ENCODE results near the gene SLFNL1.

- TF ChIP-seq, protein P1, sequence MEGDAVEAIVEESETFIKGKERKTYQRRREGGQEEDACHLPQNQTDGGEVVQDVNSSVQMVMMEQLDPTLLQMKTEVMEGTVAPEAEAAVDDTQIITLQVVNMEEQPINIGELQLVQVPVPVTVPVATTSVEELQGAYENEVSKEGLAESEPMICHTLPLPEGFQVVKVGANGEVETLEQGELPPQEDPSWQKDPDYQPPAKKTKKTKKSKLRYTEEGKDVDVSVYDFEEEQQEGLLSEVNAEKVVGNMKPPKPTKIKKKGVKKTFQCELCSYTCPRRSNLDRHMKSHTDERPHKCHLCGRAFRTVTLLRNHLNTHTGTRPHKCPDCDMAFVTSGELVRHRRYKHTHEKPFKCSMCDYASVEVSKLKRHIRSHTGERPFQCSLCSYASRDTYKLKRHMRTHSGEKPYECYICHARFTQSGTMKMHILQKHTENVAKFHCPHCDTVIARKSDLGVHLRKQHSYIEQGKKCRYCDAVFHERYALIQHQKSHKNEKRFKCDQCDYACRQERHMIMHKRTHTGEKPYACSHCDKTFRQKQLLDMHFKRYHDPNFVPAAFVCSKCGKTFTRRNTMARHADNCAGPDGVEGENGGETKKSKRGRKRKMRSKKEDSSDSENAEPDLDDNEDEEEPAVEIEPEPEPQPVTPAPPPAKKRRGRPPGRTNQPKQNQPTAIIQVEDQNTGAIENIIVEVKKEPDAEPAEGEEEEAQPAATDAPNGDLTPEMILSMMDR (conservative IDR thresholded peaks at IDR 0.05; ENCODE audit: low read length) = no peak
- TF ChIP-seq EZH2phosphoT487 (IDR thresholded peaks at IDR 0.05; ENCODE audit: borderline replicate concordance, low read depth, low read length) = no peak
Observed at GRCh38 chr1:41010345-41010744, 11.2 kb downstream of the SLFNL1 start.

Data from OCI-LY7 (cell line).